ENCODE data around the gene PFKP. TPM values are rescaled to one million over a fixed set of nuclear protein-coding genes. Genes with fewer than 3 reads are reported as not detected.

The PFKP gene
- total RNA-seq, 2 donors from 2014 or later: 55.2 to 119 TPM

DNA sequence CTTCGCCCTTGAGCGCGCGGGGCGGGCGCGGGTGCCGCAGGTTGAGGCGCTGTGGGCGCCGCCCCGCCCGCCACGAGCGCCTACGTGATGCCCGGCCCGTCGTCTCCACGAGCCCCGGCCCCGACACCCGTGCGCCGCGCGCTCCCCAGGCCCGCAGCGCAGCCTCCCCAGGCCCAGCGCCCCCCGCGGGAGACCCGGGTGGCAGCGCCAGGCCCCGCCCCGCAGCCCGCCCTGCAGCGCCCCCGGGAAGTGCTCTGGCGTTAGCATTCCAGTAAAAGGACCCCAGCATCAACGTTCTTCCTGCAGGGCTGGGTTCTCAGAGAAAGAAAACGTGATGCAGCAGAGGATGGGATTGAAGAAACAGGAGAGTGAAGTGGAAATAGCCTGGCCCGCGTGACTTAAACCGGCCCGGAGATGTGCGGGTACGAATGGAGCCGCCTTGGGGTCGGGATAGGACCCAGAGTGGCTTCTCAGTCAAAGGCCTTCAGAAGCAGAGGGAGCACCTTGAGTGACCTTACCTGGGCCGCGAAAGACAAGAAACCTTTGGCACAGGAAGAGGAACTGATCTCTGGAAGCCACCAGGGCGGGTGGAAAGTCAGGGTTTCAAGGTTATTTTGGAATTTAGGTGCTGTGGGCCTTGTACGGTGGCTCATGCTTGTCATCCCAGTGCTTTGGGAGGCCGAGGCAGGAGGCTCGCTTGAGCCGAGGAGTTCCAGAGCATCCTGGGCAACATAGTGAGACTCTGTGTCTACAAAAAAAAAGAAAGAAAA is 1.8 kb downstream of the PFKP start:
- no peaks in the 10 kb centered on the region for H3K27me3 ChIP-seq
- no peaks in the 10 kb centered on the region for H3K36me3 ChIP-seq
- no peak for DNase-seq (ENCODE audit: low spot score)
- no peaks in the 10 kb centered on the region for H3K9me3 ChIP-seq
- TF ChIP-seq, protein P1, sequence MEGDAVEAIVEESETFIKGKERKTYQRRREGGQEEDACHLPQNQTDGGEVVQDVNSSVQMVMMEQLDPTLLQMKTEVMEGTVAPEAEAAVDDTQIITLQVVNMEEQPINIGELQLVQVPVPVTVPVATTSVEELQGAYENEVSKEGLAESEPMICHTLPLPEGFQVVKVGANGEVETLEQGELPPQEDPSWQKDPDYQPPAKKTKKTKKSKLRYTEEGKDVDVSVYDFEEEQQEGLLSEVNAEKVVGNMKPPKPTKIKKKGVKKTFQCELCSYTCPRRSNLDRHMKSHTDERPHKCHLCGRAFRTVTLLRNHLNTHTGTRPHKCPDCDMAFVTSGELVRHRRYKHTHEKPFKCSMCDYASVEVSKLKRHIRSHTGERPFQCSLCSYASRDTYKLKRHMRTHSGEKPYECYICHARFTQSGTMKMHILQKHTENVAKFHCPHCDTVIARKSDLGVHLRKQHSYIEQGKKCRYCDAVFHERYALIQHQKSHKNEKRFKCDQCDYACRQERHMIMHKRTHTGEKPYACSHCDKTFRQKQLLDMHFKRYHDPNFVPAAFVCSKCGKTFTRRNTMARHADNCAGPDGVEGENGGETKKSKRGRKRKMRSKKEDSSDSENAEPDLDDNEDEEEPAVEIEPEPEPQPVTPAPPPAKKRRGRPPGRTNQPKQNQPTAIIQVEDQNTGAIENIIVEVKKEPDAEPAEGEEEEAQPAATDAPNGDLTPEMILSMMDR (IDR thresholded peaks at IDR 0.05): no peak
- H3K4me3 ChIP-seq: peak overlapping the region; percentile 77 to 93
- H3K4me1 ChIP-seq: peaks cover 0 to 55% of the 10 kb centered on the region in 2 donors
- peak overlapping the region; percentile 85 to 94 for H3K27ac ChIP-seq

DNA sequence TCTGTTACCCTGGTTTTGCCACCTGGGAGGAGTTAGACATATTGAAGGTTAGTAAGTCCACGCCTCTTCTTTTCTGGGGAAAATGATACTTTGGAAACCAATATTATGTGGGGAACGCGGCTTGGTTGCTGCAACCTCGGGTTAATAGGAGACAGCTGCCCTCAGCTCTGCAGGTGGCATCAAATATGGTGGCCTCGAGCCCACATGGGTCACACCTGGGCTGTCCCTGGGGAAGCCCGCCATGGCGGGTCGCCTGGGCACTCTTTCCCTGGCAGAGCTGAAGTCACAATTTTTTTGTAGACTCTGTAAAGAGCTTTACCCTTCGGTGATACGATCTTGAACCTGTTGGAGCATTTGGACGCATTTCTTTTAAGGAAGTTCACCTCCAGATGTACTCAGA is 2.5 kb downstream of the PFKP start:
- no peak overlapping the region for H3K4me3 ChIP-seq
- H3K4me1 ChIP-seq: peaks cover 0 to 56% of the 10 kb centered on the region in 2 donors
- H3K27ac ChIP-seq: peak overlapping the region in 1 of 2 donors; percentile 8
- no peaks in the 10 kb centered on the region for H3K36me3 ChIP-seq
- H3K9me3 ChIP-seq: no peaks in the 10 kb centered on the region
- TF ChIP-seq, protein P1 (IDR thresholded peaks at IDR 0.05): no peak
- no peak for DNase-seq (ENCODE audit: low spot score)
- H3K27me3 ChIP-seq: no peaks in the 10 kb centered on the region

DNA sequence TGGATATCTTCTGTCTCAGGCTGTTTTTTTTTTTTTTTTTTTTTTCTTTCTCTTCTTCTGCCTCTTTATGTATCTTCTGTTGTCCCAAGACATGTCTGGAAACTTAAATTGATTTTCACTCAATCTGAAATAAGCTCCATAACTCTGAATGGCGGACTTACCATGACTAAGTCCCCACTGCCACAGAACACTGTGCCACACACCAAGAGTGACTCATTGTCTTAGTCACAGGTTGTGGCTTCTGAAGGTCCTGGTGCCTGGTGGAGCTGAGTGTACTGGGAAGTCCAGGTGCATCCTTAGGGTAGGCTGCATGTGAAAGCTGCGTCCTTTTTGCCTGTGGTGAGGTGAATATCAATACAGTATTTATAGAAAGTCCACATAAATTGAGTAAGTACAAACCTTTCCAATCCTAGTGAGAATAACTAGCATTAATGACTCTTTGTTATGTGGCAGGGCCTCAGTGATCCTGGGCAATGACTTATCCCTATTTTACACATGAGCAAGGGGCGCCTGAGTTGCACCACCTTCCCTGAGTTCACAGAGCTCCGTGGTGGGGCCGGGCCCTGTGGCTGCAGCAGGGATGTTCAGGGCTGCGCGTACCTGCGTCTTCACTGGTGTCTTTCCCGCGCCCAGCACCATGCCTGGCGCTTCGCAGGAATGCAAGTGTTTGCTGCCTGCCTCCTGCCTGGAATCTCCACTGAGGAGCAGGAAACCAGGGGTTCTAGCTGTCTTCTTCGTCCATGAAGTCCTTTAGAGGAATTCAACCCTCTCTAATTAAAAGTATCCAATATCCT is 4.3 kb downstream of the PFKP start:
- TF ChIP-seq, protein P1 (IDR thresholded peaks at IDR 0.05): no peak
- H3K27ac ChIP-seq: no peak overlapping the region
- H3K27me3 ChIP-seq: no peaks in the 10 kb centered on the region
- no peak overlapping the region for H3K4me3 ChIP-seq
- H3K9me3 ChIP-seq: no peaks in the 10 kb centered on the region
- no peak for DNase-seq (ENCODE audit: low spot score)
- peaks cover 0 to 41% of the 10 kb centered on the region in 2 donors for H3K4me1 ChIP-seq
- no peaks in the 10 kb centered on the region for H3K36me3 ChIP-seq

DNA sequence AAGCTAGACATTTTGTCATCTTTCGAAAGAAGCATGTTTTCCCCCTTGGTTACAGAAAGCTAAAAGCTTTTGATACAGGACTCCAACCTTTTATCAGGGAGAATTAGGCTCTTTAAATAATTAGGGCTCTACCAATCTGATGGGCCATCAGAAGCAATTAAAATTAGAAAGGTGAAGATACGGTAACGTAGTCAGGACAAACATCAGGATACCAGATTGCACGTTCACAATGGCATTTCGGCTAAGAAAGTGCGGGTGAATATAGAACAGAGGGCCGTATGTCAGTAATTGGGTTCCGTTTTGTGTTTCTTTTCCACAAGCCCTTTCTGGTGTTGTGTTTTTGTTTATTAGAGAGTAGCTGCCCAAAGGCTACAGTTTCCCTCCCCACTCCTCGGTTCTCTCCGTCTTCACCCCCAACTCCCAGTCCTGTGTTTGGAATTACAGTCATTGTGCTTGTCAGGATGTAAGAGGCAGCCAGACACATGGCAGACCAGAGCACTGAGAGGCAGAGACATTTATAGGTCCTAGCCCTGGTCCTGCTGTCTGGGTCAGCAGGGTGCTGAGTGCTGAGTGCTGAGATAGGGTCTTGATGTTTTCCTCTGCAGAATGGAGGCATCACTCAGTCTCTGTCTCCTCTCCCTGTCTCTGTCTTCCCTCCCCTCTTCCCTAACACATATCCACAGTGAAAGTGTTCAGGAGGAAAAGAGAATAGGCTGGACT is 5.5 kb downstream of the PFKP start:
- no peaks in the 10 kb centered on the region for H3K36me3 ChIP-seq
- H3K27me3 ChIP-seq: no peaks in the 10 kb centered on the region
- DNase-seq (ENCODE audit: low spot score): no peak
- no peak overlapping the region for H3K27ac ChIP-seq
- no peaks in the 10 kb centered on the region for H3K9me3 ChIP-seq
- H3K4me3 ChIP-seq: no peak overlapping the region
- H3K4me1 ChIP-seq: peaks cover 0 to 34% of the 10 kb centered on the region in 2 donors
- TF ChIP-seq, protein P1 (IDR thresholded peaks at IDR 0.05): no peak

DNA sequence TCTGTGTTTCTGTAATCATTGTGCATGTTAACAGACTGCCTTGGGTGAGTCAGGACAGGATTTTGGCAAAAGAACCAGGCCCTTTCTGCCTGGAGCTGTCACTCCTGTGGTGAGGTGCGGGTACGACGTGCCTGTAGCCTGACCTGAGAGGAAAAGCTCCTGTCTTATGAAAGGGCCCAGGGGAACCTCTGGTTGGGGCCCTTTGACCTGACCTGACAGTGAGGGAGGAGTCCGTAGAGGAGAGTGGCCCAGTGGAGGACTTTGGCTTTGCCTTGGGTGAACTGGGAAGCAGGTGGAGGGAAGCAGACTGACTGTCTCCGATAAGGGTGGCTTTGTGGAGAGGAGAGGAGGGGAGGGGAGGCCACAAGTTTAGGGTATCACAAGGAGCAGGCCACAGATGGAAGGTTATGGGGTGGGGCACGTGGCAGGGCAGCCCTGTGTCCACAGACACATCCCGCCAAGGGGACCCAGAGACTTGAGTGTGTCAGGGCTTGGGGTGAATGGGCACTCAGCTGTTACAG is 6.9 kb downstream of the PFKP start:
- DNase-seq (ENCODE audit: low spot score): no peak
- no peak overlapping the region for H3K27ac ChIP-seq

More for the DNA sequence above, 6.9 kb downstream of the PFKP start:
- Histone ChIP-seq H3K9me3 (no peaks in the 10 kb centered on the region), H3K36me3 (no peaks in the 10 kb centered on the region), H3K27me3 (no peaks in the 10 kb centered on the region), H3K4me3 (no peak overlapping the region), H3K4me1 (peaks cover 0 to 28% of the 10 kb centered on the region in 2 donors)
- TF ChIP-seq, protein P1 (IDR thresholded peaks at IDR 0.05): no peak

Data from right atrium auricular region (tissue), 2 donors.